Activated naive CD8-positive, alpha-beta T cell (primary cell): ENCODE results near the gene RTN4RL1.

Experiments
- H3K27ac Mint-ChIP-seq: one replicate; pipeline ENCODE4 v1.8.0; 2021; ENCODE audit warnings: mixed read lengths
- H3K27me3 Mint-ChIP-seq: one replicate; pipeline ENCODE4 v1.8.0; 2021; ENCODE audit warnings: mixed read lengths
- H3K36me3 Mint-ChIP-seq: one replicate; pipeline ENCODE4 v1.8.0; 2021; ENCODE audit warnings: mixed read lengths
- H3K4me1 Mint-ChIP-seq: one replicate; pipeline ENCODE4 v1.8.0; 2021; ENCODE audit warnings: low read depth, mixed read lengths
- H3K4me3 Mint-ChIP-seq: one replicate; pipeline ENCODE4 v1.8.0; 2021; ENCODE audit warnings: mild to moderate bottlenecking, mixed read lengths
- H3K9me3 Mint-ChIP-seq: one replicate; pipeline ENCODE4 v1.8.0; 2021; ENCODE audit warnings: low read depth, mixed read lengths

The RTN4RL1 gene

DNA sequence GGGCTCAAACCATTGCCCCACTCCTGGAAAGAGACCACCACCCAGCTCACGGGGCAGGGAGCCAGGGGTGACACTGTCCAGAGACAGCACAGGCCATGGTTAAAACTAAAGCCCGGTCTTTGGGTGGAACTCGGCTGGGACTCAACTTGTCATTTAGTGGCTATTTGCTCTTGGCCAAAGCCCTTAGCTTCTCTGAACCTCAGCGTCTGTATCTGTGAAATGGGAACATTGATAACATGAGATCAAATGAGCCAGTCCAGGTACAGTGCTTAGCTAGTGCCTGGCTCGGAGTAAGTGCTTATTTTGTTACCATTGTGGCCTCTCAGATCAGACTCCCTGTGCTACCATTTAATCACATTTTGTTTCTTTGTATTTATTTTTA lies 48.5 kb downstream of the RTN4RL1 start:
- no peak overlapping the region for H3K4me3 Mint-ChIP-seq
- H3K4me1 Mint-ChIP-seq: peaks cover 33% of the 10 kb centered on the region
- no peaks in the 10 kb centered on the region for H3K9me3 Mint-ChIP-seq
- no peaks in the 10 kb centered on the region for H3K27me3 Mint-ChIP-seq
- H3K36me3 Mint-ChIP-seq: no peaks in the 10 kb centered on the region
- no peak overlapping the region for H3K27ac Mint-ChIP-seq

DNA sequence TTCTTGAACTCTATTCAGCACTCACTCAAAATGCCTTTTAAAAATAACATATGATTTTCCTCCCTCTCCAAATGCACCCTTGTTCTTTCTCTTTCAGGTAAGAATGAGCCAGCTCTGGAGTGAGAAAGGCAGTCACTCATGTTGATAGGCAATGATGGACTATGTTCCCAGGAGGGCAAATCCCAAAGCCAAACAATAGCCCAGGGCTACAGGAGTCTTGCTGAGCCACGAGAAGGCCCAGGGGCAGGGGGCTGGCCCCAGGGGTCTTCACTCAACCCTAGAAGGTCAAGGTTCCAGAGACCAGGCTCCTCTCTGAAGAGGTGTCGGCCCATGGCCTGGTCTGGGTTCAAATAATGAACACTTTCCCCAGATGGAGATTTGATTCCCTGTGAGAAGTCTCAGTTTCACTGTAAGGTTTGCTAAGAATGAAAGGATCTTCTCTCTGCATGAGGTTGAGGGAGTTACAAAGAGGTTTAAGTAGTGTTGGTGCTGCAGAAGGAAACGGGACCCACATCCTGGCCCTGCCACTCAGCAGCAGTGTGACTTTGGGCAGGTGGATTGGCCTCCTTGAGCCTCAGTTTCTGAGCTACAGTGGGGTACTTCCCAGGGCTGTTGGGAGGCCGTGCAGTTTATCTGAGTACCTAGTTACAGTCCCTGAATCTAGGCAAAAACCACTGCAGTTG lies 49.0 kb downstream of the RTN4RL1 start:
- Mint-ChIP-seq H3K27me3 (no peaks in the 10 kb centered on the region), H3K4me1 (peaks cover 33% of the 10 kb centered on the region), H3K4me3 (no peak overlapping the region), H3K27ac (no peak overlapping the region), H3K9me3 (no peaks in the 10 kb centered on the region), H3K36me3 (no peaks in the 10 kb centered on the region)

DNA sequence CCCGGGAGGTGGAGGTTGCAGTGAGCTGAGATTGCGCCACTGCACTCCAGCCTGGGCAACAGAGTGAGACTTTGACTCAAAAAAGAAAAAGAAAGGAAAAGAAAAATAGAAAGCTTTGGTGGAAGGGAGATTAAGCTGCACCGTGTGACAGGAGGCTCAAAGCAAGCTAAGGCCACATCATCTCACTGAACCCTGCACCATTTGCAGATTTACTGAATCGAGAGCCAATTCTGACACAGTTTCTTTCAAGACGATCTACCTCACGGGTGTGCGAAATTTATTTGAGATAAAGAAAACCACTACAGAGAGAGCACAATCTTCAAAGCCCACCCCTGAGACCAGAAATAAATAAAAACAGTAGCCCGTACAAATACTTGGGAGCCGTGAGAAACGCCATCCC lies 49.6 kb downstream of the RTN4RL1 start:
- Mint-ChIP-seq H3K27ac (no peak overlapping the region), H3K36me3 (no peaks in the 10 kb centered on the region), H3K9me3 (no peaks in the 10 kb centered on the region), H3K4me1 (peaks cover 33% of the 10 kb centered on the region), H3K27me3 (no peaks in the 10 kb centered on the region), H3K4me3 (peak overlapping the region; percentile 3)

GRCh38 chr17:1972487-1973160 lies 52.5 kb downstream of the RTN4RL1 start:
- no peaks in the 10 kb centered on the region for H3K36me3 Mint-ChIP-seq
- no peak overlapping the region for H3K27ac Mint-ChIP-seq
- H3K4me3 Mint-ChIP-seq: no peak overlapping the region
- peaks cover 36% of the 10 kb centered on the region for H3K4me1 Mint-ChIP-seq
- peaks cover 2% of the 10 kb centered on the region for H3K27me3 Mint-ChIP-seq
- no peaks in the 10 kb centered on the region for H3K9me3 Mint-ChIP-seq

- Mint-ChIP-seq H3K36me3 (no peaks in the 10 kb centered on the region), H3K4me3 (no peak overlapping the region), H3K4me1 (peaks cover 29% of the 10 kb centered on the region), H3K27me3 (peaks cover 2% of the 10 kb centered on the region), H3K9me3 (no peaks in the 10 kb centered on the region), H3K27ac (no peak overlapping the region)
These were observed 54.2 kb downstream of the RTN4RL1 start for GRCh38 chr17:1970843-1971384.

DNA sequence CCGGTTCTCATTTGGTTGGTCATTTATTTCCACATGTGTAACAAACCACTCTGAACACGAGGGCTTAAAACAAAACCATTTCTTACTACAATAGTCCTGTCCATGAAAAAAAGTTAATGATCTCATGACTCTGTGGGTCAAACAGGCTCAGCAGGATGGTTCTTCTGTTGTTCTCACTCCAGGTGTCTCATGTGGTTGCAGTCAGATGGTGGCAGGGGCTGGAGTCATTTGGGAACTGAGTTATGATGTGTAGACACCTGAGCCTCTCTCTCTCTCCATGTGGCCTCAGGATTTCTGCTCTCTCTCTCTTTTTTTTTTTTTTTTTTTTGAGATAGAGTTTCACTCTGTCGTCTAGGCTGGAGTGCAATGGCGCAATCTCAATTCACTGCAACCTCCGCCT lies 55.4 kb downstream of the RTN4RL1 start:
- Mint-ChIP-seq H3K27me3 (peaks cover 2% of the 10 kb centered on the region), H3K4me3 (no peak overlapping the region), H3K36me3 (no peaks in the 10 kb centered on the region), H3K27ac (no peak overlapping the region), H3K4me1 (peaks cover 18% of the 10 kb centered on the region), H3K9me3 (no peaks in the 10 kb centered on the region)

- Mint-ChIP-seq H3K9me3 (no peaks in the 10 kb centered on the region), H3K4me3 (no peak overlapping the region), H3K27me3 (peaks cover 2% of the 10 kb centered on the region), H3K27ac (no peak overlapping the region), H3K36me3 (no peaks in the 10 kb centered on the region), H3K4me1 (peaks cover 9% of the 10 kb centered on the region)
These were observed 57.9 kb downstream of the RTN4RL1 start for GRCh38 chr17:1967213-1967612.

DNA sequence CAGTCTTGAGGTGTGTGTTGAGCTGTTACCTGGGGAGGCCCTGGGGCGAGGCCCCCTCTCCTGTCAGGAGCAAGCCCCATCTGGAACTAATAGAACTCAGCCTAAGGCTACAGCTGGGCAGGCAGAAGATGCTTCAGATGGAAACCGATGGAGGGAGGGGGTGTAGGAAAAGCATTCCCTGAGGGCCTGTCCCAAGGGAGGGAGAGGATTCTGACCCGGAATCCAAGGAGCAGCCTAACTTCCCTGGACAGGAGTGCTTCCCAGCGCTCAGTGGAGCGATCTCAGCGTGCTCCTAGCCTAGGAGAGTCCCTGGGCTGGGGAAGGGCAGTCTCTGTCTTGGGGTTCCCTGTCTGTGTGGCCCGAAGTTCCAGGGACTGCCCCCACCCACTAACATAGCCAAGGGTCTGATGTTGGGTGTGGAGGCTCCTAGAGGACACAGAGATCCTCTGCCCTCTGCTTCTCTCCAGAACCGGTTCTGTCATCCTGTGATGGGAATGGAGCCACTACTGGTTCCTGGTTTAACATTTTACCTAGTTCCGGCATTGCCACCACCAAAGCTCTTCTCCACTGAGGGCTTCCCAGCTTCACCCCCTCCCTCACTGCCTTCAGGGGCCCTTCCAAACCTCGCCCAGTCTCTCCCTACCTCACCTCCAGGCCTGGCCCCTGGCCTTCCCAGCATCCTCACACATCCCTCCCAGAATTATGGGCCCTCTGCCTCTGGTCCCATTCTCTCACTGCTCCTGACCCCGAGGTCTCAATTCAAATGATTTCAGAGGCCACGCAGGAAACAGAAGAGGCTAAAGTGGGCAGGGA lies 58.7 kb downstream of the RTN4RL1 start:
- Mint-ChIP-seq H3K4me3 (no peak overlapping the region), H3K4me1 (peaks cover 9% of the 10 kb centered on the region), H3K27ac (no peak overlapping the region), H3K36me3 (no peaks in the 10 kb centered on the region), H3K27me3 (peaks cover 2% of the 10 kb centered on the region), H3K9me3 (no peaks in the 10 kb centered on the region)

DNA sequence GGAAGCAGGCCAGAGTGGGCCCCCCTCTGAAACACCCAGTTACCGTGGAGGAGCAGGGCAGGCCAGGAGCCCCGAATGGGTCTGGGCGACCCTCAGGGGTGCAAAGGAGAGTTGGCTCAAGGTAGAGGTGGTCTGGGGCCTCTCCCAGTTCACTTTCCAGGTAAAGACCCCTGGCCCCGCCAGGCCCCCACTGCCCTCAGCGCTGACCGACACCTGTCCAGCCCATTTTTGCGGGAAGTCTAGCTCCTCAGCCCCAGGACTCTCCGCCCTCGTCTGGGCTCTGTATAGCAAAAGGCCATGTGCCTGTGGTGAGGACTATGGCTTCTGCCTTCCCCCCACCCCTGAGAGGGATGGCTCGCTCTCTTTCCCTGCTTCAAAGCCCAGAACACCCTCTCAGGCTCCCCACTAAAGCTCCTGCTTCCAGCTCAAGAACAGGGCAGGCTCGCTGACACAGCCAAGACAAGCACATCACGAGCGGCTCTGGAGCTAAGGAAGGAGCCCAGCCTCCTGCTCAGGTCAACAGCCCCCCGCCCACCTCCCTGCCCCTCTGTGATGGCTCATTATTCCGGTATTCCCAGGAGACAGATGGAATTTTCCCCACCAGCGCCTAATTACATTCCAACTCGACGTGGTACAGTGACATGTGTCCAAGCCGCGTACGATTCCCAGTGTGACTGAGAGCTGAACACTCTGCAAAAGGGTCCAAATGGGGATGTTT lies 59.4 kb downstream of the RTN4RL1 start:
- H3K27me3 Mint-ChIP-seq: peaks cover 2% of the 10 kb centered on the region
- no peak overlapping the region for H3K4me3 Mint-ChIP-seq
- H3K4me1 Mint-ChIP-seq: peaks cover 9% of the 10 kb centered on the region
- H3K36me3 Mint-ChIP-seq: no peaks in the 10 kb centered on the region
- H3K27ac Mint-ChIP-seq: no peak overlapping the region
- no peaks in the 10 kb centered on the region for H3K9me3 Mint-ChIP-seq

- Mint-ChIP-seq H3K36me3 (no peaks in the 10 kb centered on the region), H3K27ac (no peak overlapping the region), H3K9me3 (no peaks in the 10 kb centered on the region), H3K27me3 (no peaks in the 10 kb centered on the region), H3K4me3 (no peak overlapping the region), H3K4me1 (peaks cover 8% of the 10 kb centered on the region)
These were observed 61.9 kb downstream of the RTN4RL1 start for GRCh38 chr17:1963250-1963649.

GRCh38 chr17:1961189-1961588 lies 63.9 kb downstream of the RTN4RL1 start:
- Mint-ChIP-seq H3K27ac (no peak overlapping the region), H3K4me3 (no peak overlapping the region), H3K27me3 (no peaks in the 10 kb centered on the region), H3K4me1 (no peaks in the 10 kb centered on the region), H3K9me3 (no peaks in the 10 kb centered on the region), H3K36me3 (no peaks in the 10 kb centered on the region)

DNA sequence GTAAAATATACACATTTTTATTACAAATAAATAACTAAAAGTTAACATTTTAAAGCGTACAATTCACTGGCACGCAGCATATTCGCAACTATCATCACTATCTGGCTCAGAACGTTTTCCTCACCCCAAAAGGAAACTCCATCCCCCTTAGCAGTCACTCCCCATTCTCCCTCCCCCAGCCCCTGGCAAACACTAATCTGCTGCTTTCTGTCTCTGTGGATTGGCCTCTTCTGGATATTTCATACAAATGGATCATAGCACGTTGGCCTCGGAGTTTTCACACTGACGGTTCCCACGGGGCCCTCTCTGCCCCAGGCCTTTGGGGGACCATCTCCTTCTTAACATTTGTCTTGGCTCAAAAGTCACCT lies 64.6 kb downstream of the RTN4RL1 start:
- Mint-ChIP-seq H3K4me1 (no peaks in the 10 kb centered on the region), H3K36me3 (no peaks in the 10 kb centered on the region), H3K27me3 (no peaks in the 10 kb centered on the region), H3K27ac (no peak overlapping the region), H3K9me3 (no peaks in the 10 kb centered on the region), H3K4me3 (no peak overlapping the region)

DNA sequence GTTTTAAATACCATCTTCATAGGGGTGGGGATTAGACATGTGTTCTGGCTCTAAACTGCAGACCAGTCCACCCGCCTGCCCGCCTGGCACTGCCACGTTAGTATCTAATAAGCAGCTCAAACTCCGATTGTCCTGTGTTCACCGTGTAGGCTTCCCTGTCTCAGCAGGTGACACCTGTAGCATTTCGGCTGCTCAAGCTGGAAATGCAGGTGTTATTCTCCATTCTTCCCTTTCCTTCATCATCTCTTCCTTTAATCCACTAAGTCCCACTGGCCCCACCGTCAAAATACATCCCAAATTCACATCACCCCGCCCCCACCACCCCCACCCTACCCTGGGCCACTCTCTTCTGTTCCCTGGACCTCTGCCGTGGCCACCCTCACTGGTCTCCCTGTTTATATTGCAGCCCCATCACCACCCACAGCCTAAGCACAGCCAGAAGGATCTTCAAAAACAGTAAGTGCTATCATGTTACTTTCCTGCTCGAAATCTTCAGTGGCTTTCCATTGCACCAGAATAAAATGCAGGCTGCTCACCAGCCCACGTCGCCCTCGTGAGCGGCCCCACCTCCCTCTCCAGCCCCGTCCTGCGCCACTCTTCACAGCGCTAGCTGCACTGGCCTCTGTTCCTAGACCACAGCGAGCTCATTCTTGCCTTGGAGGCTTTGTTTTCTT lies 65.1 kb downstream of the RTN4RL1 start:
- Mint-ChIP-seq H3K27ac (no peak overlapping the region), H3K36me3 (no peaks in the 10 kb centered on the region), H3K4me3 (no peak overlapping the region), H3K27me3 (no peaks in the 10 kb centered on the region), H3K4me1 (no peaks in the 10 kb centered on the region), H3K9me3 (no peaks in the 10 kb centered on the region)

GRCh38 chr17:1958134-1958881 lies 66.8 kb downstream of the RTN4RL1 start:
- H3K4me3 Mint-ChIP-seq: no peak overlapping the region
- H3K9me3 Mint-ChIP-seq: no peaks in the 10 kb centered on the region
- H3K27ac Mint-ChIP-seq: no peak overlapping the region
- no peaks in the 10 kb centered on the region for H3K36me3 Mint-ChIP-seq
- no peaks in the 10 kb centered on the region for H3K4me1 Mint-ChIP-seq
- no peaks in the 10 kb centered on the region for H3K27me3 Mint-ChIP-seq
